DMS 273 treated with DMSO at 0.1 percent for 48 hours (cell line): Measurements from ENCODE around the gene HRC.
A peak's percentile ranks its signal among the peaks of the same experiment; 100 is the strongest.
"Not testable (repeated sequence)": the region's sequence is repeated elsewhere in the genome, so short reads cannot be mapped to it uniquely, and the experiment has no call there.

ENCODE experiments used
- DNase-seq: peaks from one replicate; lab custom pipeline; 2025; lab: John Stamatoyannopoulos, UW

HRC gene

GRCh38 chr19:49160450-49161189 lies 5.4 kb upstream of the HRC start:
- DNase-seq, result no peak

GRCh38 chr19:49157445-49158224 lies 2.4 kb upstream of the HRC start, which contains the start of gene TRPM4:
TRPM4 (plus strand) TSS chr19:49157792; CDS start chr19:49157867, 75 bp downstream.
- DNase-seq, result peak; percentile 41

GRCh38 chr19:49155820-49156346 lies 687 bp upstream of the HRC start:
- no peak for DNase-seq

GRCh38 chr19:49154279-49154678 lies 917 bp downstream of the HRC start:
- DNase-seq, result no peak

- DNase-seq, result no peak
These were observed 1.9 kb downstream of the HRC start for GRCh38 chr19:49153167-49153809.

- DNase-seq, result no peak
These were observed 3.1 kb downstream of the HRC start for GRCh38 chr19:49152119-49152550.

- DNase-seq, result peak; percentile 75
These were observed 3.7 kb downstream of the HRC start for GRCh38 chr19:49151267-49152118.

GRCh38 chr19:49150944-49151243 lies 4.3 kb downstream of the HRC start:
- no peak for DNase-seq

- peak; percentile 86 for DNase-seq
These were observed 4.9 kb downstream of the HRC start for GRCh38 chr19:49150106-49150943.

GRCh38 chr19:49149652-49150105 lies 5.5 kb downstream of the HRC start:
- DNase-seq, result peak; percentile 64

- peak; percentile 90 for DNase-seq
These were observed 6.2 kb downstream of the HRC start for GRCh38 chr19:49148784-49149651.

GRCh38 chr19:49148044-49148682 lies 7.0 kb downstream of the HRC start:
- DNase-seq, result no peak

- not testable (repeated sequence) for DNase-seq
These were observed 8.8 kb downstream of the HRC start for GRCh38 chr19:49146408-49146770.

GRCh38 chr19:49145573-49146407 lies 9.4 kb downstream of the HRC start:
- peak; percentile 19 for DNase-seq

- DNase-seq, result peak; percentile 82
These were observed 12.3 kb downstream of the HRC start for GRCh38 chr19:49142866-49143335.

GRCh38 chr19:49141352-49141751 lies 13.8 kb downstream of the HRC start:
- DNase-seq, result no peak

GRCh38 chr19:49140951-49141350 lies 14.2 kb downstream of the HRC start:
- no peak for DNase-seq

- no peak for DNase-seq
These were observed 18.4 kb downstream of the HRC start for GRCh38 chr19:49136771-49137171.
